Measurements from ENCODE around the gene MAPK12. TPM values are rescaled to one million over a fixed set of nuclear protein-coding genes. Genes with fewer than 3 reads are reported as not detected.
A peak's percentile ranks its signal among the peaks of the same experiment; 100 is the strongest.

MAPK12 gene
- total and polyA plus RNA-seq, 10 of the 15 experiments (the other 5 are each of a cell fraction or from before 2014, with no cell fraction given): 1.1 to 38.9 (median 16.3) TPM

- TF ChIP-seq CEBPZ (IDR thresholded peaks at IDR 0.05; ENCODE audit: low read depth, low read length): no peak
- peak; percentile 76 for TF ChIP-seq NKRF (conservative IDR thresholded peaks at IDR 0.05)
- no peak for TF ChIP-seq CHD4 (IDR thresholded peaks at IDR 0.05)
- TF ChIP-seq MTA2 (IDR thresholded peaks at IDR 0.05; ENCODE audit: low read depth): no peak
- TF ChIP-seq, protein P1, sequence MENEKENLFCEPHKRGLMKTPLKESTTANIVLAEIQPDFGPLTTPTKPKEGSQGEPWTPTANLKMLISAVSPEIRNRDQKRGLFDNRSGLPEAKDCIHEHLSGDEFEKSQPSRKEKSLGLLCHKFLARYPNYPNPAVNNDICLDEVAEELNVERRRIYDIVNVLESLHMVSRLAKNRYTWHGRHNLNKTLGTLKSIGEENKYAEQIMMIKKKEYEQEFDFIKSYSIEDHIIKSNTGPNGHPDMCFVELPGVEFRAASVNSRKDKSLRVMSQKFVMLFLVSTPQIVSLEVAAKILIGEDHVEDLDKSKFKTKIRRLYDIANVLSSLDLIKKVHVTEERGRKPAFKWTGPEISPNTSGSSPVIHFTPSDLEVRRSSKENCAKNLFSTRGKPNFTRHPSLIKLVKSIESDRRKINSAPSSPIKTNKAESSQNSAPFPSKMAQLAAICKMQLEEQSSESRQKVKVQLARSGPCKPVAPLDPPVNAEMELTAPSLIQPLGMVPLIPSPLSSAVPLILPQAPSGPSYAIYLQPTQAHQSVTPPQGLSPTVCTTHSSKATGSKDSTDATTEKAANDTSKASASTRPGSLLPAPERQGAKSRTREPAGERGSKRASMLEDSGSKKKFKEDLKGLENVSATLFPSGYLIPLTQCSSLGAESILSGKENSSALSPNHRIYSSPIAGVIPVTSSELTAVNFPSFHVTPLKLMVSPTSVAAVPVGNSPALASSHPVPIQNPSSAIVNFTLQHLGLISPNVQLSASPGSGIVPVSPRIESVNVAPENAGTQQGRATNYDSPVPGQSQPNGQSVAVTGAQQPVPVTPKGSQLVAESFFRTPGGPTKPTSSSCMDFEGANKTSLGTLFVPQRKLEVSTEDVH (IDR thresholded peaks at IDR 0.05; ENCODE audit: low read depth, partially characterized antibody): no peak
- no peak for TF ChIP-seq SP1 (IDR thresholded peaks at IDR 0.05; ENCODE audit: low read depth, low read length)
- TF ChIP-seq IKZF2 (IDR thresholded peaks at IDR 0.05): no peak
- no peak for TF ChIP-seq POLR2AphosphoS2 (IDR thresholded peaks at IDR 0.05; ENCODE audit: low read depth, low read length)
- peak; percentile 78 for TF ChIP-seq MXI1 (IDR thresholded peaks at IDR 0.05; ENCODE audit: low read depth, low read length)
These were observed 9.3 kb upstream of the MAPK12 start (continued) for GRCh38 chr22:50270666-50271394.
